ENCODE data around the gene ATR. TPM values are rescaled to one million over a fixed set of nuclear protein-coding genes. Genes with fewer than 3 reads are reported as not detected.
"Not testable (repeated sequence)": the region's sequence is repeated elsewhere in the genome, so short reads cannot be mapped to it uniquely, and the experiment has no call there.

ATR gene
- polyA plus RNA-seq, 3 donors, result 6.3 to 16.4 (median 6.6) TPM

GRCh38 chr3:142444343-142444742 is 134.2 kb downstream of the ATR start:
- TF ChIP-seq CTCF (IDR thresholded peaks at IDR 0.05), result no peak
- no peak for DNase-seq
- H3K27me3 Mint-ChIP-seq (ENCODE audit: low read depth in 3 of 3), result no peaks in the 10 kb centered on the region
- H3K9me3 Mint-ChIP-seq, result peaks cover 0 to 13% (median 7%) of the 10 kb centered on the region in 7 donors
- Histone ChIP-seq H4K20me1 (ENCODE audit: insufficient read depth, low read length) (peaks cover 38% of the 10 kb centered on the region), H2AFZ (ENCODE audit: insufficient read depth, low read depth, low read length, poor library complexity, severe bottlenecking) (no peak overlapping the region), H3K79me2 (ENCODE audit: insufficient read depth, low read length) (peaks cover 85% of the 10 kb centered on the region), H3K27me3 (ENCODE audit: control insufficient read depth in 2 of 2, insufficient read depth in 2 of 2, low read length in 2 of 2) (no peaks in the 10 kb centered on the region), H3K4me2 (replicated peaks; ENCODE audit: extremely low read depth, low read length, poor library complexity, severe bottlenecking) (no peak overlapping the region), H3K9ac (ENCODE audit: insufficient read depth, low read length, poor library complexity, severe bottlenecking) (no peak overlapping the region), H3K36me3 (replicated peaks in 1 of 2; ENCODE audit: control insufficient read depth in 1 of 2, insufficient read depth in 2 of 2, low read length in 2 of 2) (peaks cover 0 to 8% of the 10 kb centered on the region in 2 donors), H3K9me3 (replicated peaks in 1 of 2; ENCODE audit: control insufficient read depth in 1 of 2, insufficient read depth in 1 of 2, low read length in 2 of 2) (no peaks in the 10 kb centered on the region), H3K4me3 (replicated peaks in 1 of 3; ENCODE audit: low read depth in 2 of 3, low read length in 3 of 3) (no peak overlapping the region), H3K4me1 (ENCODE audit: control insufficient read depth in 1 of 2, insufficient read depth in 2 of 2, low read length in 2 of 2) (peaks cover 20 to 28% of the 10 kb centered on the region in 2 donors), H3K27ac (ENCODE audit: low read depth in 1 of 2, low read length in 2 of 2) (peak overlapping the region in 1 of 2 donors; percentile 29)
- 95% methylated on average over 4 of the region's 11 CpGs for WGBS (ENCODE audit: insufficient coverage)
- H3K36me3 Mint-ChIP-seq, result peaks cover 8 to 19% of the 10 kb centered on the region in 2 donors
- peak overlapping the region in 4 of 7 donors; percentile 6 to 41 (median 30) for H3K27ac Mint-ChIP-seq
- intact Hi-C loops (cut with micrococcal nuclease), result loop anchor here (10.0 kb wide), 2 partner anchors 130 to 560 kb away; partner anchors contain the start of genes ATR (in 2 of the 2) and U2SURP (in 1 of the 2)
- no peak overlapping the region for H3K4me3 Mint-ChIP-seq
- H3K4me1 Mint-ChIP-seq, result peaks cover 34% of the 10 kb centered on the region

- H3K36me3 ChIP-seq (replicated peaks in 1 of 2; ENCODE audit: control insufficient read depth in 1 of 2, insufficient read depth in 2 of 2, low read length in 2 of 2); H3K9me3 ChIP-seq (replicated peaks in 1 of 2; ENCODE audit: control insufficient read depth in 1 of 2, insufficient read depth in 1 of 2, low read length in 2 of 2); H3K4me3 ChIP-seq (replicated peaks in 1 of 3; ENCODE audit: low read depth in 2 of 3, low read length in 3 of 3); H3K9ac ChIP-seq (ENCODE audit: insufficient read depth, low read length, poor library complexity, severe bottlenecking); H3K4me2 ChIP-seq (replicated peaks; ENCODE audit: extremely low read depth, low read length, poor library complexity, severe bottlenecking); H3K4me3 Mint-ChIP-seq; DNase-seq; H2AFZ ChIP-seq (ENCODE audit: insufficient read depth, low read depth, low read length, poor library complexity, severe bottlenecking); H3K27me3 Mint-ChIP-seq (ENCODE audit: low read depth in 3 of 3); H3K27me3 ChIP-seq (ENCODE audit: control insufficient read depth in 2 of 2, insufficient read depth in 2 of 2, low read length in 2 of 2): not testable (repeated sequence)
- intact Hi-C loops (cut with micrococcal nuclease), result loop anchor here (10.0 kb wide), 2 partner anchors 132 to 562 kb away; partner anchors contain the start of genes ATR (in 2 of the 2) and U2SURP (in 1 of the 2)
- H3K79me2 ChIP-seq (ENCODE audit: insufficient read depth, low read length), result peaks cover 97% of the 10 kb centered on the region
- peak overlapping the region in 4 of 7 donors; percentile 3 to 54 (median 16) for H3K27ac Mint-ChIP-seq
- peaks cover 51% of the 10 kb centered on the region for H4K20me1 ChIP-seq (ENCODE audit: insufficient read depth, low read length)
- WGBS (ENCODE audit: insufficient coverage), result 98% methylated on average over 9 of the region's 12 CpGs
- H3K4me1 Mint-ChIP-seq, result peaks cover 31% of the 10 kb centered on the region
- peaks cover 16 to 22% of the 10 kb centered on the region in 2 donors for H3K4me1 ChIP-seq (ENCODE audit: control insufficient read depth in 1 of 2, insufficient read depth in 2 of 2, low read length in 2 of 2)
- H3K36me3 Mint-ChIP-seq, result peaks cover 8 to 19% of the 10 kb centered on the region in 2 donors
- peak overlapping the region in 1 of 2 donors; percentile 56 for H3K27ac ChIP-seq (ENCODE audit: low read depth in 1 of 2, low read length in 2 of 2)
- H3K9me3 Mint-ChIP-seq, result peaks cover 0 to 13% (median 7%) of the 10 kb centered on the region in 7 donors
Observed at GRCh38 chr3:142443060-142443459, 135.5 kb downstream of the ATR start.

- H3K27me3 Mint-ChIP-seq (ENCODE audit: low read depth in 3 of 3); DNase-seq; H3K4me3 Mint-ChIP-seq; H3K27ac ChIP-seq (ENCODE audit: low read depth in 1 of 2, low read length in 2 of 2); H2AFZ ChIP-seq (ENCODE audit: insufficient read depth, low read depth, low read length, poor library complexity, severe bottlenecking); H3K27me3 ChIP-seq (ENCODE audit: control insufficient read depth in 2 of 2, insufficient read depth in 2 of 2, low read length in 2 of 2); H3K9me3 ChIP-seq (replicated peaks in 1 of 2; ENCODE audit: control insufficient read depth in 1 of 2, insufficient read depth in 1 of 2, low read length in 2 of 2); H3K4me3 ChIP-seq (replicated peaks in 1 of 3; ENCODE audit: low read depth in 2 of 3, low read length in 3 of 3); H3K4me2 ChIP-seq (replicated peaks; ENCODE audit: extremely low read depth, low read length, poor library complexity, severe bottlenecking); H3K9ac ChIP-seq (ENCODE audit: insufficient read depth, low read length, poor library complexity, severe bottlenecking); H3K4me1 ChIP-seq (ENCODE audit: control insufficient read depth in 1 of 2, insufficient read depth in 2 of 2, low read length in 2 of 2): not testable (repeated sequence)
- peaks cover 82% of the 10 kb centered on the region for H4K20me1 ChIP-seq (ENCODE audit: insufficient read depth, low read length)
- intact Hi-C loops (cut with micrococcal nuclease), result loop anchor here (10.0 kb wide), 2 partner anchors 135 to 565 kb away; partner anchors contain the start of genes ATR (in 2 of the 2) and U2SURP (in 1 of the 2)
- peaks cover 20% of the 10 kb centered on the region for H3K4me1 Mint-ChIP-seq
- peak overlapping the region in 2 of 7 donors; percentile 24 to 46 for H3K27ac Mint-ChIP-seq
- 97% methylated on average over 11 of the region's 15 CpGs for WGBS (ENCODE audit: insufficient coverage)
- peaks cover 98% of the 10 kb centered on the region for H3K79me2 ChIP-seq (ENCODE audit: insufficient read depth, low read length)
- peaks cover 13 to 27% of the 10 kb centered on the region in 2 donors for H3K36me3 Mint-ChIP-seq
- H3K9me3 Mint-ChIP-seq, result peaks cover 0 to 21% (median 7%) of the 10 kb centered on the region in 7 donors
- H3K36me3 ChIP-seq (replicated peaks in 1 of 2; ENCODE audit: control insufficient read depth in 1 of 2, insufficient read depth in 2 of 2, low read length in 2 of 2), result peaks cover 0 to 16% of the 10 kb centered on the region in 2 donors
Observed at GRCh38 chr3:142439499-142440220, 138.9 kb downstream of the ATR start.

Measured in CD14-positive monocyte (primary cell).